ENCODE data around the gene TMEM270.
"Not testable (repeated sequence)": the region's sequence is repeated elsewhere in the genome, so short reads cannot be mapped to it uniquely, and the experiment has no call there.

The TMEM270 gene

DNA sequence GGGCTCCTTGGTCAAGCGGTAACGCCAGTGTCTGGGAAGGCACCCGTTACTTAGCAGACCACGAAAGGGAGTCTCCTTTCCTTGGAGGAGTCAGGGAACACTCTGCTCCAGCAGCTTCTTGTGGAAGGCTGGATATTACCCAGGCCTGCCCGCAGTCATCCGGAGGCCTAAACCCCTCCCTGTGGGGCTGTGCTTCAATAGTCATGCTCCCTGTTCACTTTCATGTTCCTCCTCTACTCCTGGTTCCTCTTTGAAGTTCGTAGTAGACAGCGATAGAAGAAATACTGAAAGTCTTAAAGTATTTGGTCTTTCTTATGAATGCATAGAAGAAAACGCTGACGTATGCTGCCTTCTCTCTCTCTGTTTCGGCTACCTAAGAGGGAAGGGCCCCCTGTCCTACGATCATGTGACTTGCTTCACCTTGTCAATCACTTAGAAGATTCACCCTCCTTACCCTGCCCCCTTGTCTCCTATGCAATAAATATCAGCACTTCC lies 15.2 kb upstream of the TMEM270 start:
- H3K79me1 ChIP-seq (ENCODE audit: low read depth, low read length); H3K18ac ChIP-seq (ENCODE audit: low read length); H2BK5ac ChIP-seq (ENCODE audit: low read length); H3K9ac ChIP-seq (ENCODE audit: low read depth, low read length, poor library complexity); H3K14ac ChIP-seq (ENCODE audit: low read length); H3K4me3 ChIP-seq (ENCODE audit: low read length in 2 of 2); H3K27ac ChIP-seq (replicated peaks; ENCODE audit: low read length); DNase-seq (ENCODE audit: low spot score); H2BK12ac ChIP-seq (ENCODE audit: low read length); H3K4me1 ChIP-seq (ENCODE audit: control insufficient read depth in 2 of 2, insufficient read depth in 1 of 2, low read depth in 1 of 2, low read length in 2 of 2); H3K27me3 ChIP-seq (ENCODE audit: control insufficient read depth in 3 of 3, insufficient read depth in 3 of 3, low read depth in 1 of 3, low read length in 3 of 3); H2BK120ac ChIP-seq (ENCODE audit: low read depth, low read length); H3K23ac ChIP-seq (ENCODE audit: low read depth, low read length, poor library complexity); H3K4ac ChIP-seq (ENCODE audit: low read length); H3K36me3 ChIP-seq (replicated peaks in 1 of 2; ENCODE audit: control insufficient read depth in 2 of 2, insufficient read depth in 2 of 2, low read length in 2 of 2); H3K4me2 ChIP-seq (ENCODE audit: insufficient read depth, low read length, poor library complexity, severe bottlenecking); H2AFZ ChIP-seq (ENCODE audit: low read length); H2BK15ac ChIP-seq (ENCODE audit: low read length); H4K91ac ChIP-seq (ENCODE audit: low read depth, low read length, poor library complexity); H2AK5ac ChIP-seq (ENCODE audit: low read depth, low read length); H4K8ac ChIP-seq (ENCODE audit: low read depth, low read length); H3K9me3 ChIP-seq (replicated peaks in 1 of 2; ENCODE audit: control insufficient read depth in 2 of 2, insufficient read depth in 1 of 2, low read depth in 1 of 2, low read length in 2 of 2): not testable (repeated sequence)
- no CpG with 5 or more reads among the region's 12 CpGs for WGBS, 2 donors (ENCODE audit: extremely low coverage in 2 of 2, insufficient read length in 2 of 2, insufficient replicate concordance in 1 of 2)

DNA sequence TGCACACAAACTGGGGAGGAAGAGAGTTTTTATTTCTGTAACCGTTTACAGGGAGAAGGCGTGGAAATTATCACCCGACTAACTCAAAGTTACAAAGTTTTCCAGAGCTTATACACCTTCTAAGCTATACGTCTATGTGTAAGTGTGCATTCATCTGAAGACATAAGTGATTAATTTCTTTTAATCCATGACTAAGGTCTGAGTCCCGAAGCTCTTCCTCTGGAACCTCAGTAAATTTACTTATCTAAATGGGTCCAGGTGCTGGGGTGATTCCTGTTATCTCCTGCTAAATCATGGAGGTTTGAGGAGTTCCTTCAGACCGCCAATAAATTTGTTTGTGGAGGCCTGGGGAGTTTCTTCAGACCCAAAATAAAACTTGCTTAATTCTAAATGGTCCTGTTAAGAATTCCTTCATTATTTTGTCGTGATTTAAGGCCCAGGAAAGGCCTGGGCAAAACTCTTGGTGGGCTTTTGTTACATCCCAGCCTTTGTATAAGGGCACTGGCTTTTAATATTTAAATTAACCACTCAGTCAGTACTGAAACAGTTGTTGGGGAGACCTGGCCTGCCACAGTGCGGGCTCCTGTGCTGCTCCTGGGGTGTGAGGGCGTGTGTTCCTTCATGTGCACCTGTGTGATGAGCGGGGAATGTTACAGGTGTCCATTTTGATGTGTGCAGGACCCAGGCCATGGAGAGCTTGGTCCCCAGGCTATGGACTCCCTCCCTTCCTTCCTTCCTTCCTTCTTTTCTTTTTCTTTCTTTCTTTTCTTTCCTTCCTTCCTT lies 12.8 kb upstream of the TMEM270 start:
- H2AK5ac ChIP-seq (ENCODE audit: low read depth, low read length), result no peak overlapping the region
- no peak overlapping the region for H3K4me3 ChIP-seq (ENCODE audit: low read length in 2 of 2)
- no peak overlapping the region for H3K14ac ChIP-seq (ENCODE audit: low read length)
- H2BK12ac ChIP-seq (ENCODE audit: low read length), result no peak overlapping the region
- peaks cover 0 to 4% of the 10 kb centered on the region in 2 donors for H3K9me3 ChIP-seq (replicated peaks in 1 of 2; ENCODE audit: control insufficient read depth in 2 of 2, insufficient read depth in 1 of 2, low read depth in 1 of 2, low read length in 2 of 2)
- WGBS, 2 donors (ENCODE audit: extremely low coverage in 2 of 2, insufficient read length in 2 of 2, insufficient replicate concordance in 1 of 2), result no CpG with 5 or more reads among the region's 10 CpGs
- peaks cover 0 to 3% of the 10 kb centered on the region in 2 donors for H3K4me1 ChIP-seq (ENCODE audit: control insufficient read depth in 2 of 2, insufficient read depth in 1 of 2, low read depth in 1 of 2, low read length in 2 of 2)
- no peaks in the 10 kb centered on the region for H3K36me3 ChIP-seq (replicated peaks in 1 of 2; ENCODE audit: control insufficient read depth in 2 of 2, insufficient read depth in 2 of 2, low read length in 2 of 2)
- H3K27me3 ChIP-seq (ENCODE audit: control insufficient read depth in 3 of 3, insufficient read depth in 3 of 3, low read depth in 1 of 3, low read length in 3 of 3), result no peaks in the 10 kb centered on the region
- H4K8ac ChIP-seq (ENCODE audit: low read depth, low read length), result no peak overlapping the region
- no peak overlapping the region for H3K27ac ChIP-seq (replicated peaks; ENCODE audit: low read length)
- H3K18ac ChIP-seq (ENCODE audit: low read length), result no peak overlapping the region
- no peak overlapping the region for H2AFZ ChIP-seq (ENCODE audit: low read length)
- no peak overlapping the region for H2BK120ac ChIP-seq (ENCODE audit: low read depth, low read length)
- H3K9ac ChIP-seq (ENCODE audit: low read depth, low read length, poor library complexity), result no peak overlapping the region
- H3K79me1 ChIP-seq (ENCODE audit: low read depth, low read length), result no peaks in the 10 kb centered on the region
- H3K4ac ChIP-seq (ENCODE audit: low read length), result no peak overlapping the region
- no peak for DNase-seq (ENCODE audit: low spot score)
- no peak overlapping the region for H2BK5ac ChIP-seq (ENCODE audit: low read length)
- H4K91ac ChIP-seq (ENCODE audit: low read depth, low read length, poor library complexity), result no peak overlapping the region
- H2BK15ac ChIP-seq (ENCODE audit: low read length), result no peak overlapping the region
- H3K23ac ChIP-seq (ENCODE audit: low read depth, low read length, poor library complexity), result no peak overlapping the region
- no peak overlapping the region for H3K4me2 ChIP-seq (ENCODE audit: insufficient read depth, low read length, poor library complexity, severe bottlenecking)

DNA sequence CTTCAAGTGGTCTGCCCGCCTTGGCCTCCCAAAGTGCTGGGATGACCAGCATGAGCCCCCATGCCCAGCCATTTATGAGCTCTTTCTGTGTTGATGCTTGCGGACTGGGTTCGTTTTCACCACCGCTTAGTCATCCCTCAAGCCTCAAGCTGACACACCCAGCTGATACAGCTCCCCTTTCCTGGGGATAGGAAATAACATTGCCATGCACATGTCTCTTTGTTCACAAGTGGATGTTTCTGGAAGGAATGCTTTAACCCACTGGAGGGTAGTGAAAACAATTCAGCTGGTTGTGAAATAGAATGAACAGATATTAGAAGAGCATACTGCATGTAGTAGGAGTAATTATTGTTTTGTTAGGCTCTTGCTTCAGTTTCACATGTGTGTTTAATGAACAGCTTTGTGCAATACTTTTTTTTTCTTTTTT lies 10.2 kb upstream of the TMEM270 start:
- no peak overlapping the region for H3K18ac ChIP-seq (ENCODE audit: low read length)
- no CpG with 5 or more reads among the region's 4 CpGs for WGBS, 2 donors (ENCODE audit: extremely low coverage in 2 of 2, insufficient read length in 2 of 2, insufficient replicate concordance in 1 of 2)

DNA sequence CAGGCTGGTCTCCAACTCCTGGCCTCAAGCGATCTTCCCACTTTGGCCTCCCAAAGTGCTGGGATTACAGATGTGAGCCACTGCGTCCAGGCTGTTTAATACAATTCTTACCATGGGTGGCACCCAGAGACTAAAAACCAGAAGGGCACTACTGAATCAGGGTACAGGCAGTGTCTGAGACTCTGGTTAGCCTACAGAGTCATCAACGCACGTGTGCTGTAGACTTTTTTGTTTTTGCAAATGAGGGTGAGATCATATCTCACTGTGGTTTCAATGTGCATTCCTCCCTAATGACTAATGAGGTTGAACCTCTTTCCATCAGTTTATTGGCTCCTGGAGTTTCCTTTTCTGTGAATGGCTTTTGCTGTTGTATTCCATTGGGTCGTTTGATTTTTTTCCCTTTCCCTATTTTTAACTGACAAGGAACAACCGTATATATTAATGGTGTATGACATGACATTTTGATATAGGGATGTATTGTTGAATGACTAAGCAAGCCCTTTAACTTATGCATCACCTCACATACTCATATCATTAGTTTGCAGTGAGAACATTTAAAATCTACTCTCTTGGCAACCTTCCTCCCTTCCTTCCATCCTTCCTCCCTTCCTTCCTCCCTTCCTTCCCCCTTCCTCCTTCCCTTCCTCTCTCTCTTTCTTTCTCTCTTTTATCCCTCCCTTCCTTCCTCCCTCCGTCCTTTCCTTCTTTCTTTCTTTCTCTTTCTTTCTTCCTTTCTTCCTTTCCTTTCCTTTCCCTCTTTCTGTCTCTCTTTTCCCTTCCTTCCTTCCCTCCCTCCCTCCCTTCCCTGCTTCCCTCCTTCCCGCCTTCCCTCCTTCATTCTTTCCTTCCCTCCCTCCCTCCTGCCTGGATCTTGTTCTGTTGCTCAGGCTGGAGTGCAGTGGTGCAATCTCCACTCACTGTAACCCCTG lies 9.3 kb upstream of the TMEM270 start:
- Histone ChIP-seq H4K8ac (ENCODE audit: low read depth, low read length) (no peak overlapping the region), H2BK5ac (ENCODE audit: low read length) (no peak overlapping the region), H4K91ac (ENCODE audit: low read depth, low read length, poor library complexity) (no peak overlapping the region), H2AFZ (ENCODE audit: low read length) (no peak overlapping the region), H3K18ac (ENCODE audit: low read length) (no peak overlapping the region), H2AK5ac (ENCODE audit: low read depth, low read length) (no peak overlapping the region), H2BK15ac (ENCODE audit: low read length) (no peak overlapping the region), H3K4me3 (ENCODE audit: low read length in 2 of 2) (no peak overlapping the region), H3K36me3 (replicated peaks in 1 of 2; ENCODE audit: control insufficient read depth in 2 of 2, insufficient read depth in 2 of 2, low read length in 2 of 2) (no peaks in the 10 kb centered on the region), H3K23ac (ENCODE audit: low read depth, low read length, poor library complexity) (no peak overlapping the region), H3K9me3 (replicated peaks in 1 of 2; ENCODE audit: control insufficient read depth in 2 of 2, insufficient read depth in 1 of 2, low read depth in 1 of 2, low read length in 2 of 2) (peaks cover 0 to 4% of the 10 kb centered on the region in 2 donors), H2BK12ac (ENCODE audit: low read length) (no peak overlapping the region), H3K79me1 (ENCODE audit: low read depth, low read length) (no peaks in the 10 kb centered on the region), H3K27ac (replicated peaks; ENCODE audit: low read length) (no peak overlapping the region), H3K14ac (ENCODE audit: low read length) (no peak overlapping the region), H3K9ac (ENCODE audit: low read depth, low read length, poor library complexity) (no peak overlapping the region), H3K4ac (ENCODE audit: low read length) (no peak overlapping the region), H2BK120ac (ENCODE audit: low read depth, low read length) (no peak overlapping the region), H3K27me3 (ENCODE audit: control insufficient read depth in 3 of 3, insufficient read depth in 3 of 3, low read depth in 1 of 3, low read length in 3 of 3) (peaks cover 0 to 16% (median 0%) of the 10 kb centered on the region in 3 experiments), H3K4me2 (ENCODE audit: insufficient read depth, low read length, poor library complexity, severe bottlenecking) (no peak overlapping the region), H3K4me1 (ENCODE audit: control insufficient read depth in 2 of 2, insufficient read depth in 1 of 2, low read depth in 1 of 2, low read length in 2 of 2) (peaks cover 0 to 3% of the 10 kb centered on the region in 2 donors)
- DNase-seq (ENCODE audit: low spot score), result no peak
- no CpG with 5 or more reads among the region's 8 CpGs for WGBS, 2 donors (ENCODE audit: extremely low coverage in 2 of 2, insufficient read length in 2 of 2, insufficient replicate concordance in 1 of 2)

More for the DNA sequence above, 10.2 kb upstream of the TMEM270 start:
- Histone ChIP-seq H2BK120ac (ENCODE audit: low read depth, low read length) (no peak overlapping the region), H3K27ac (replicated peaks; ENCODE audit: low read length) (no peak overlapping the region), H3K9ac (ENCODE audit: low read depth, low read length, poor library complexity) (no peak overlapping the region), H3K36me3 (replicated peaks in 1 of 2; ENCODE audit: control insufficient read depth in 2 of 2, insufficient read depth in 2 of 2, low read length in 2 of 2) (no peaks in the 10 kb centered on the region), H2BK5ac (ENCODE audit: low read length) (no peak overlapping the region), H2AFZ (ENCODE audit: low read length) (no peak overlapping the region), H3K27me3 (ENCODE audit: control insufficient read depth in 3 of 3, insufficient read depth in 3 of 3, low read depth in 1 of 3, low read length in 3 of 3) (peaks cover 0 to 14% (median 0%) of the 10 kb centered on the region in 3 experiments), H3K9me3 (replicated peaks in 1 of 2; ENCODE audit: control insufficient read depth in 2 of 2, insufficient read depth in 1 of 2, low read depth in 1 of 2, low read length in 2 of 2) (peaks cover 0 to 4% of the 10 kb centered on the region in 2 donors), H2AK5ac (ENCODE audit: low read depth, low read length) (no peak overlapping the region), H2BK12ac (ENCODE audit: low read length) (no peak overlapping the region), H3K4me3 (ENCODE audit: low read length in 2 of 2) (no peak overlapping the region), H3K23ac (ENCODE audit: low read depth, low read length, poor library complexity) (no peak overlapping the region), H3K14ac (ENCODE audit: low read length) (no peak overlapping the region), H3K4ac (ENCODE audit: low read length) (no peak overlapping the region), H4K91ac (ENCODE audit: low read depth, low read length, poor library complexity) (no peak overlapping the region), H3K4me1 (ENCODE audit: control insufficient read depth in 2 of 2, insufficient read depth in 1 of 2, low read depth in 1 of 2, low read length in 2 of 2) (peaks cover 0 to 3% of the 10 kb centered on the region in 2 donors), H2BK15ac (ENCODE audit: low read length) (no peak overlapping the region), H3K4me2 (ENCODE audit: insufficient read depth, low read length, poor library complexity, severe bottlenecking) (no peak overlapping the region), H4K8ac (ENCODE audit: low read depth, low read length) (no peak overlapping the region), H3K79me1 (ENCODE audit: low read depth, low read length) (no peaks in the 10 kb centered on the region)
- DNase-seq (ENCODE audit: low spot score), result no peak
